NCI-H2196 treated with DMSO at 0.1 percent for 48 hours (cell line): Measurements from ENCODE around the gene MYBPC3.
"Not testable (repeated sequence)": the region's sequence is repeated elsewhere in the genome, so short reads cannot be mapped to it uniquely, and the experiment has no call there.

Experiments
- DNase-seq: peaks from one replicate; lab custom pipeline; 2025; ENCODE audit not compliant: unreplicated experiment; lab: John Stamatoyannopoulos, UW

The MYBPC3 gene

DNA sequence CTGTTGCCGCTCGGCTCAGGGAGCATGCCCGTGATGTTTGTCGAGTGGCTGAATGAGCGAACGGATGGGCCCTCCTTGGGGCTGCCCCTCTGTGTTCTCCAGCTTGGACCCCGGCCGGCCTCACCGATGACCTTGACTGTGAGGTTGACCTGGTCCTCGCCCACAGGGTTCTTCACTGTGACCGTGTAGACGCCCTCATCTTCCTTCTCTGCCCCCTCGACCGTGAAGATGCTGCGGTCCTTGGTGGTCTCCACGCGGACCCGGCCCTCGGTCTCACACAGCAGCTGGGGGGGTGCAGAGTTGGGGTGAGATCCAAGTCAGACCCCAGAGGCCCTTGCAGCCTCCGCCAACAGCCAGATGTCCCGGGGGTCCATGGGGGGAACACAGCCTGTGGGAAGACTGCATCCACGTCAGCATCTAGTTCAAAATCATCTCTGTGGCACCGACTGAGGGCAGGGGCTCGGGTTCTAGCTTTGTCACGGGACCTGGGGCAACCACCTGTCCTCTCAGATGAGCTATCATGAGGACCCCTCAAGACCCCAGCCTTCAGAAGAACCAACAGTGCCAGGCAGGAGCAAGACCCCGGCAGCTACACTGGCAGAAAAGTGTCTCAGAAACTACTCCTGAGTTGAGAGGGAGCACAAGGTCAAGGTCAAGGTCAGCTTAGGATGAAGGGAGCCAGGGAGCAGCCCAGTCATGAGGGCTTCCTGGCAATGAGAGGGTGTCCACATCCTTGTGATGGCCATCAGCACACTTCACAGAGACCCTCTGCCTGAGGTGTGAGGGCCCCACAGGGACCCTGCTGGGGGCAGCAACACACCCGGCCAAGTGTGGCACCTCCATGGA lies 13.9 kb downstream of the MYBPC3 start:
- DNase-seq, result no peak

DNA sequence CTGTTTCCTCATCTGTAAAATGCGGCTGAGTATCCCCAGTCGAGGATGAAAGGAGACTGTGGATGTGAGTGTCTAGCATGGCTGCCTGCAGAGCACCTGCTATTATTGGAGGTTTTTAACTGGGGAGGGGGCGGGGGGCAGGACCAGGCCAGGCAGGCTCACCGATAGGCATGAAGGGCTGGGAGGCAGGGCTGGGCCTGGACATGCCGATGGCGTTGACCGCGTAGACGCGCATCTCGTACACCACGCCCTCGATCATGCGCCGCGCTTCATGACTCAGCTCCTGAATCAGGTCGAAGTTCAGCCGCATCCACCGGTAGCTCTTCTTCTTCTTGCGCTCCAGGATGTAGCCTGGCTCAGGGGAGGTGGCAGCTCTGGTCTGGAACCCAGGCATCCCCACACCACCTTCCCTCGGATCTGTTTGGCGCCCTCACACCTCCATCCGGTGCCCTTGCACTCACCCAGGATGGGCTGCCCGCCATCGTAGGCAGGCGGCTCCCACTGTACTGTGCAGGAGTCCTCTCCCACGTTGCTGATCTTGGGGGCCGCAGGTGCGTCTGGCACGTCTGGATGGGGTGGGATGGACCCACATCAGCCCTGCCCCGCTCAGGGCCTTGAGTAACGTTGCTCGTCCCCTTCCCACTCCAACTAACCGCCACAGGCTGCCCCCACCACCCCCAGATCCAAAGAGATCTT lies 15.1 kb downstream of the MYBPC3 start:
- DNase-seq, result no peak

GRCh38 chr11:47336595-47336994 lies 15.9 kb downstream of the MYBPC3 start:
- no peak for DNase-seq

DNA sequence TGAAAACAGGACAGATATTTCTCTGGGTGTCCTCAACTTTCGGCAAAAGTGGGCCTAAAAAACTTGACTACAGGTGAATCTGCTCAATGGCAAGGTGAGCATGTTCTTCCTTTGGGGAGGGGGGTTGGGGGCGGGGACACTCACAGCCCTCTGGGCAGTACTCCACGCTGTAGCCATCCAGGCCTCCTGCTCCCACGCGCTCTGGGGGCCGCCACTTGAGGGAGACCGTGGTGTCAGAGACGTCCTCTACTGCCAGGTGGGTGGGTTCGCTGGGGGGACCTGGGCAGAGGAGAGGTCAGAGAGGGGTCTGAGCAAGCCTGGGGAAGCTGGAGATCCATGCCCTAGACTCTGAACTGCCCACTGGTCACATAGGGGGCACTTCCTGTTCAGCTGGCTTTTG lies 16.8 kb downstream of the MYBPC3 start:
- DNase-seq, result no peak

GRCh38 chr11:47334699-47335411 lies 17.6 kb downstream of the MYBPC3 start:
- DNase-seq, result not testable (repeated sequence)

GRCh38 chr11:47333886-47334443 lies 18.5 kb downstream of the MYBPC3 start:
- no peak for DNase-seq

DNA sequence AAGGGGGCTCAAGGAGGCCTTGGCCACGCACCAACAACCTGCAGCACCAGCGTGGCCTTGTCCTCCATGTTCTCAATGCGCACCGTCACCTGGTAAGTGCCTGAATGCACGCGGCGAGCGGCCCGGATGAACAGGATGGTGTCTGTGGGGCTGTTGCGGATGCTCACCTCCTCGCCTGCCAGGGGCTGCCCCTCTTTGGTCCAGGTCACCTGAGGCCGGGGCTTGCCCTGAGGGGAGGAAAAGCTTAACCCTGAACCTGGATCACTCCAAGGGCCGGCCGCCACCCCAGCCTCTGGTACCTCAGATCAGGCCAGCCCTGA lies 19.0 kb downstream of the MYBPC3 start:
- DNase-seq, result no peak

- DNase-seq, result no peak
Observed at GRCh38 chr11:47332791-47333525, 19.5 kb downstream of the MYBPC3 start.

- no peak for DNase-seq
Observed at GRCh38 chr11:47332303-47332711, 20.2 kb downstream of the MYBPC3 start.

GRCh38 chr11:47331454-47332302 lies 20.8 kb downstream of the MYBPC3 start:
- no peak for DNase-seq

DNA sequence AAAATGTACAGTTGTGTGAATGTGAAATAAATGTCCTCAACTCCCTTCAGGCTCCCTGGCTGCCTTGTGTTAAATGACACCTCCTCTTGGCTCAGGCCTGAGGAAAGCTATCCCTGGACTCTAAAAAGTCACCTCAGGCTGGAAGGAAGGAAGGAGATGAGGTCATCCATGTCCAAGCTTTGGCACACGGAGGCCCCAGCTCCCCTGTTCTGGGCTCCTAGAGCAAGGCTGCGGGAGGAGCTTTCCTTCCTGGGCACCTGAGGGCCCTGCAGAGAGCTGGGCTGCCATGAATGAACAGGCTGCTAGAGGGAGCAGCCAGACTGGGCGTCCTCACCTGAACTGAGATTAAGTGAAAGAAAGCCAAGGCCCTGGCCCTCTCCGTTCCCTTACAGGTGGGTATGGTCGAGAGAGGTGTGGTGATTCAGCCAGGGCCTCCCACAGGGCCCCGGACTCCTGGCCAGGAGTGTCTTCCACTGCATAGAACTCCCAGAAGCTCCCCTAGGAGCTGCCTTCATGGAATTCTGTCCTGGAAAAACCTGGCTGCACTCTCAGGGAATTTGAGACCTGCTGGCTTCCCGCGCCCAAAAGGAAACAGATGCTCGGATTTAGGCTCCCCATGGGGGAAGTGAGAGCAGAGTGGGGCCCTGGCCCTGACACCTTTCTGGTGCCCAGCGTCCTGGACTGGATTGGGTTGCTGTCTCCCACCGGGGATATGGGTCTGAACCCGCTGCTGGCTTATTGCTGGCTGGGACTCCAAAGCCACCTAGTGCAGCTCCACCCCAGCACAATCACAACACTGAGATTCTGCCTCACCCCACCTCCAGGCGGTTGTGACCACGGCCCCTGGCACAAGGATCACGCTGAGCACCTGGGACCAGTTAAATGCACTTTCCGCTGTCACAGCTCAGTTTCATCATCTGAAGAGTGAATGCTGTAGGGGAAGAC lies 22.2 kb downstream of the MYBPC3 start:
- DNase-seq, result no peak

DNA sequence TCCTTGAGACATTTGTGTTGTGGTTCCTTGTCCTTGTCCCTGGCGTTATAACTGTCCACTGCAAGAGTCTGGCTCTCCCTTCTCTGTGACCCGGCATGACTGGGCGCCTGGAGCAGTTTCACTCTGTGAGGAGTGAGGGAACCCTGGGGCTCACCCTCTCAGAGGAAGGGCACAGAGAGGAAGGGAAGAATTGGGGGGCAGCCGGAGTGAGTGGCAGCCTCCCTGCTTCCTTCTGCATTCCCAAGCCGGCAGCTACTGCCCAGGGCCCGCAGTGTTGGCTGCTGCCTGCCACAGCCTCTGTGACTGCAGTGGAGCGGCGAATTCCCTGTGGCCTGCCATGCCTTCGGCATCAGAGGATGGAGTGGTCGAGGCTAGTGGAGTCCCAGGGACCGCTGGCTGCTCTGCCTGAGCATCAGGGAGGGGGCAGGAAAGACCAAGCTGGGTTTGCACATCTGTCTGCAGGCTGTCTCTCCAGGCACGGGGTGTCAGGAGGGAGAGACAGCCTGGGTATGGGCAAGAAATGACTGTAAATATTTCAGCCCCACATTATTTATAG lies 23.0 kb downstream of the MYBPC3 start:
- DNase-seq, result no peak

DNA sequence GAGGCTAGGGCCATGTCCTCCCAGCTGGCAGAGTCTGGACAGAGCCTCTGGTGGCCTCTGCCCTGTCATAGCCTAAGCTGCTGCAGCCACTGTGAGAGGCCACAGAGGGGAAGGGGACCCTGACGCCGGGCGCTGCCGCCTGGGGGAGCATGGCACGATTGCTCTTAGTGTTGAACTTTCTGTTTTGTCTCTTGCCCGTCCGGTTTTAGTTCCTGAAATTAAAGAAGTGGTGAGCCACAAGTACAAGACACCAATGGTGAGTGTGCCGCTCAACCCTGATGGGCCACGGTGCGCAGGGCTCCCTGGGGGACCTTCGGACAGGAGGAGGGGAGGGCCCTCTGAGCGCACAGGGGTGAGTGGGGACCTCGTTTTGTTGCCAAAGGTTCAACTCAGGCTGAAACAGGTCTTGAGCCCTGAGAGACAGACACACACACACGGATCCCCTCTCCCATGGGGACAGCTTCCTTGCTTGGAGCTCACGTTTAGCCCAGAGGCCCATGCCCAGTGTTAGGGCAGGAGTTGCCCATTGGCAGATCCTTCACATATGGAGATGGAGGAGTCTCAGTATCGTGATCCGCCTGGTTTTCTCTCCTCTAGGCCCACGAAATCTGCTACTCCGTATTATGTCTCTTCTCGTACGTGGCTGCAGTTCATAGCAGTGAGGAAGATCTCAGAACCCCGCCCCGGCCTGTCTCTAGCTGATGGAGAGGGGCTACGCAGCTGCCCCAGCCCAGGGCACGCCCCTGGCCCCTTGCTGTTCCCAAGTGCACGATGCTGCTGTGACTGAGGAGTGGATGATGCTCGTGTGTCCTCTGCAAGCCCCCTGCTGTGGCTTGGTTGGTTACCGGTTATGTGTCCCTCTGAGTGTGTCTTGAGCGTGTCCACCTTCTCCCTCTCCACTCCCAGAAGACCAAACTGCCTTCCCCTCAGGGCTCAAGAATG lies 23.8 kb downstream of the MYBPC3 start:
- DNase-seq, result no peak

DNA sequence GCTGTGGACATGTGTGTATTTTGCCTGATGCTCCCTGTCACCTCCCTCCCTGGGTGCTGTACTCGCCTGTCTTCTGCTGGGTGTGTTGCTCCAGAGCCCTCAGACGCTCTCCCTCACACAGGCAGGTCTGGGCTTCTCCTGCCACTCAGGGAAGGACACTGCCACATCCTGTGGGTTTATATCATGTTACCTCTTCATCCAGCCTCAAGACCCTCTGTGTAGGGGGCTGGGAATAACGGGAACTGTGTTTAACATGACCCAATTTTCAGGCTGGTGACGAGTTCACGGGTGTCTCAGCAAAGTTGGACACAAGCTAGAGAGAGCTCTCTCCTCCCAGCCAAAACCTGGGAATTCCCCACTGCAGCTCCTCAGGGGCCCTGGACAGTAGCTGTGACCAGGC lies 24.6 kb downstream of the MYBPC3 start:
- DNase-seq, result no peak

- no peak for DNase-seq
Observed at GRCh38 chr11:47327025-47327424, 25.5 kb downstream of the MYBPC3 start.

DNA sequence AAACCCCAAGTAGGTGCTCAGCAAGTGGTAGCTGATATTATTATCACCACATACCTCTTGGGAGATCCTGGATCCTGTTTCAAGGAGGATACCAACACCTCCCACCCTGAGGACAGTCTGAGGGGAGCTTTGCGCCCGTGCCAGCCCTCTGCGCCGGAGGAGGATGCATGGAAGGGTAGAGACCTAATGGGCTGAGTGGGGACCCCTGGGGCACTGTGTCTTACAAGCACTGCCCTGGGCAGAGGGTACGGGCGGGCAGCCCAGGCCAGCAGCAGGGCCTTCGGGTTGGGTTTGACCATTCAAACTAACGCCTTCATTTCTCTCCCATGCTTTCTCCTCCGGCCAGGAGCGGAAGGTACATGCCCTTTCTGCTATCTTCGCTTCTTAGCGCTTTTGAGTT lies 26.3 kb downstream of the MYBPC3 start:
- no peak for DNase-seq

DNA sequence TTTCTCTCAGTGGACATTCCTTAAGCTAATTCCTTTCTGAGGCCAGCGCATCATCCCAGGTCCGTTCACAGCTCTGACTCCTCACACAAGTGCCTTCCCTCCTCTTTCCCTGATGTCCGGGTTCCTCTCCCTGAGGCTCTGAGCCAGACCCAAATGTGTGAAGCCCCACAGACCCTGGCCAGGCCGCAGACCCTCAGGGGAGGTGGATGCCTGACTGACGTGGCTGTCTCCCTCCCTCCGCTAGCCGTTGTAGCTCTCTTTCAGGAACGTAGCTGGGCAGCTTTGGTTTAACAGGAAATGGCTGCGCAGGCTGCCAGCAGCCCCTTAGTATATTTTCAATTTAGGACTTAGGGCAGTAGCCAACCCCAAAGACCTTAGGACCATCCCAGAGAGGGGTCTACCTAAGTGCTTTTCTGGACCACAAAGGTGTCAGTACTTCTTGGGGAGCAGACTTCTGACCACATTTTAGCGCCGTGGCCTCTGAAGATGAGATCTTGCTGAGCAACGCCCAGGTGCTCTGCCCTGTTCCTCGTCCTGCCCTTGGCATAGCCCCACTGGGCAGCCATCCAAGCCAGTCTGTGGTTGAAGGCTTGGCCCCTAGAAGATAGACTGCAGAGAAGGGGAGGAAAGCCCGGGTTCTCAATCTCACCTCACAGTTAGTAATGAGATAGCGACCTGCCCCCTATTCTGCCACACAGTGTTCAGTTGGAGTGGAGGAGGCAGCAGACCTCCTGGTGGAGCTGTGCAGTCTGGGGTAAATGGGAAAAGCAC lies 27.0 kb downstream of the MYBPC3 start:
- peak; percentile 48 for DNase-seq
